ENCODE results near the gene OTOF.

Gene OTOF

GRCh38 chr2:26485725-26486418 lies 7.9 kb upstream of the OTOF start:
- DNase-seq, result no peak
- no peaks in the 10 kb centered on the region for H3K9me3 Mint-ChIP-seq
- H3K27me3 Mint-ChIP-seq (ENCODE audit: low read depth, poor library complexity), result peaks cover 25% of the 10 kb centered on the region
- no peak overlapping the region for H3K27ac Mint-ChIP-seq
- no peak for TF ChIP-seq CTCF (IDR thresholded peaks at IDR 0.05)
- H3K4me3 Mint-ChIP-seq, result no peak overlapping the region
- no peaks in the 10 kb centered on the region for H3K36me3 Mint-ChIP-seq (ENCODE audit: low read depth)
- peaks cover 5% of the 10 kb centered on the region for H3K4me1 Mint-ChIP-seq

GRCh38 chr2:26485099-26485498 lies 7.2 kb upstream of the OTOF start:
- Mint-ChIP-seq H3K36me3 (ENCODE audit: low read depth) (no peaks in the 10 kb centered on the region), H3K9me3 (no peaks in the 10 kb centered on the region), H3K27me3 (ENCODE audit: low read depth, poor library complexity) (peaks cover 25% of the 10 kb centered on the region), H3K27ac (no peak overlapping the region), H3K4me3 (no peak overlapping the region), H3K4me1 (peaks cover 5% of the 10 kb centered on the region)
- no peak for TF ChIP-seq CTCF (IDR thresholded peaks at IDR 0.05)
- DNase-seq, result no peak

- Mint-ChIP-seq H3K4me3 (no peak overlapping the region), H3K4me1 (peaks cover 5% of the 10 kb centered on the region), H3K9me3 (no peaks in the 10 kb centered on the region), H3K27me3 (ENCODE audit: low read depth, poor library complexity) (peaks cover 25% of the 10 kb centered on the region), H3K36me3 (ENCODE audit: low read depth) (no peaks in the 10 kb centered on the region), H3K27ac (no peak overlapping the region)
- TF ChIP-seq CTCF (IDR thresholded peaks at IDR 0.05), result no peak
- no peak for DNase-seq
These were observed 6.7 kb upstream of the OTOF start for GRCh38 chr2:26484579-26484978.

GRCh38 chr2:26483957-26484565 lies 6.1 kb upstream of the OTOF start:
- H3K4me3 Mint-ChIP-seq, result no peak overlapping the region
- H3K36me3 Mint-ChIP-seq (ENCODE audit: low read depth), result no peaks in the 10 kb centered on the region
- H3K9me3 Mint-ChIP-seq, result no peaks in the 10 kb centered on the region
- TF ChIP-seq CTCF (IDR thresholded peaks at IDR 0.05), result no peak
- H3K4me1 Mint-ChIP-seq, result peaks cover 5% of the 10 kb centered on the region
- peaks cover 25% of the 10 kb centered on the region for H3K27me3 Mint-ChIP-seq (ENCODE audit: low read depth, poor library complexity)
- H3K27ac Mint-ChIP-seq, result no peak overlapping the region
- no peak for DNase-seq

GRCh38 chr2:26483516-26483915 lies 5.6 kb upstream of the OTOF start:
- peaks cover 5% of the 10 kb centered on the region for H3K4me1 Mint-ChIP-seq

More at GRCh38 chr2:26483516-26483915, 5.6 kb upstream of the OTOF start:
- H3K4me3 Mint-ChIP-seq, result no peak overlapping the region
- no peak overlapping the region for H3K27ac Mint-ChIP-seq
- no peak for TF ChIP-seq CTCF (IDR thresholded peaks at IDR 0.05)
- H3K9me3 Mint-ChIP-seq, result no peaks in the 10 kb centered on the region
- H3K36me3 Mint-ChIP-seq (ENCODE audit: low read depth), result no peaks in the 10 kb centered on the region
- DNase-seq, result no peak
- H3K27me3 Mint-ChIP-seq (ENCODE audit: low read depth, poor library complexity), result peaks cover 25% of the 10 kb centered on the region

Measured in nephron progenitor cell (in vitro differentiated cells).